PFSK-1 (cell line): ENCODE measurements around the gene FAM83E.

Experiments used
- FOXP2 ChIP-seq: optimal IDR thresholded peaks from 2 replicates; pipeline ENCODE3; 2011; ENCODE audit warnings: borderline replicate concordance, control low read depth, inconsistent platforms; ENCODE audit not compliant: insufficient read depth; ENCODE audit errors: extremely low read length, extremely low read depth
- POLR2AphosphoS5 ChIP-seq: IDR thresholded peaks from 2 replicates; pipeline ENCODE4 v1.6.1; 2012; ENCODE audit warnings: low read depth, mild to moderate bottlenecking, control low read depth, low read length, moderate library complexity
- REST ChIP-seq, 2 experiments: IDR thresholded peaks; 2 replicates each; pipeline versions ENCODE4 v1.6.1 to v1.8.0; 2011 to 2012; ENCODE audit warnings: low read depth in 2 of 2, low read length in 2 of 2, control low read depth in 1 of 2, inconsistent platforms in 1 of 2, mild to moderate bottlenecking in 1 of 2, moderate library complexity in 1 of 2; ENCODE audit not compliant: insufficient read depth in 1 of 2
- SIN3A ChIP-seq: IDR thresholded peaks from 2 replicates; pipeline ENCODE4 v1.6.1; 2012; ENCODE audit warnings: mild to moderate bottlenecking, low read length, moderate library complexity, borderline replicate concordance; ENCODE audit not compliant: insufficient read depth
- TAF1 ChIP-seq: IDR thresholded peaks from 2 replicates; pipeline ENCODE4 v1.6.1; 2012; ENCODE audit warnings: low read length, control low read depth, borderline replicate concordance; ENCODE audit not compliant: insufficient read depth

FAM83E gene

GRCh38 chr19:48607359-48607755 is 7.5 kb downstream of the FAM83E start:
- TF ChIP-seq POLR2AphosphoS5 (no peak), TAF1 (no peak), SIN3A (no peak)

GRCh38 chr19:48606463-48607358 is 8.2 kb downstream of the FAM83E start, which contains the start of gene SPACA4:
Gene SPACA4 (plus strand): TSS chr19:48606742. CDS start chr19:48606979, 237 bp downstream.
- TF ChIP-seq TAF1, result no peak
- no peak for TF ChIP-seq SIN3A

GRCh38 chr19:48603850-48604249 is 11.0 kb downstream of the FAM83E start:
- TF ChIP-seq FOXP2 (no peak), REST (IDR thresholded peaks at IDR 0.05; ENCODE audit: insufficient read depth in 1 of 2, low read depth in 2 of 2, low read length in 2 of 2) (no peak), POLR2AphosphoS5 (no peak), SIN3A (no peak), TAF1 (no peak)

GRCh38 chr19:48603449-48603848 is 11.4 kb downstream of the FAM83E start:
- no peak for TF ChIP-seq REST (IDR thresholded peaks at IDR 0.05; ENCODE audit: insufficient read depth in 1 of 2, low read depth in 2 of 2, low read length in 2 of 2)
- TF ChIP-seq FOXP2, result no peak
- no peak for TF ChIP-seq TAF1

GRCh38 chr19:48603001-48603400 is 11.9 kb downstream of the FAM83E start:
- no peak for TF ChIP-seq POLR2AphosphoS5
- TF ChIP-seq FOXP2, result no peak
- TF ChIP-seq SIN3A, result no peak
- TF ChIP-seq REST (IDR thresholded peaks at IDR 0.05; ENCODE audit: insufficient read depth in 1 of 2, low read depth in 2 of 2, low read length in 2 of 2), result no peak
- TF ChIP-seq TAF1, result no peak

- TF ChIP-seq TAF1 (no peak), SIN3A (no peak), FOXP2 (no peak), REST (IDR thresholded peaks at IDR 0.05; ENCODE audit: insufficient read depth in 1 of 2, low read depth in 2 of 2, low read length in 2 of 2) (no peak), POLR2AphosphoS5 (no peak)
These were observed 14.0 kb downstream of the FAM83E start for GRCh38 chr19:48600679-48601417.
